ENCODE measurements around the gene RTP5. TPM values are rescaled to one million over a fixed set of nuclear protein-coding genes. Genes with fewer than 3 reads are reported as not detected.

Gene RTP5
- total RNA-seq, 1 experiment from 2014 or later: not detected

GRCh38 chr2:241886840-241887447 lies 17.4 kb downstream of the RTP5 start:
- Histone ChIP-seq H3K9me3 (no peaks in the 10 kb centered on the region), H3K4me3 (ENCODE audit: low read depth, low read length) (no peak overlapping the region), H3K27me3 (replicated peaks; ENCODE audit: control insufficient read depth, insufficient read depth, low read length) (no peaks in the 10 kb centered on the region), H3K36me3 (ENCODE audit: control insufficient read depth, insufficient read depth, low read length) (no peaks in the 10 kb centered on the region), H3K4me1 (peaks cover 3% of the 10 kb centered on the region; the same call in 1 of the 2 replicates)
- TF ChIP-seq CTCF (IDR thresholded peaks at IDR 0.05; ENCODE audit: insufficient read depth in 1 of 2, low read depth in 1 of 2, low read length in 1 of 2, severe bottlenecking in 1 of 2, unreplicated experiment in 1 of 2): no peak
- ChIA-PET POLR2A (no interaction called here), CTCF (interaction anchor here (0.5 kb wide), 1 partner anchor 64 kb away, joined by 3 read pairs; no protein-coding TSS in a partner anchor)
- no peak overlapping the region for H3K4me3 Mint-ChIP-seq (ENCODE audit: unreplicated experiment)
- H3K27ac Mint-ChIP-seq (ENCODE audit: unreplicated experiment): no peak overlapping the region
- intact Hi-C loops (cut with micrococcal nuclease; ENCODE audit: unreplicated experiment): no loop called here
- no peaks in the 10 kb centered on the region for H3K27me3 Mint-ChIP-seq (ENCODE audit: insufficient read depth, unreplicated experiment)
- BruUV-seq (replicated peaks): no TSS peak
- no peak for DNase-seq
- no peaks in the 10 kb centered on the region for H3K4me1 Mint-ChIP-seq (ENCODE audit: low read depth, unreplicated experiment)
- H3K36me3 Mint-ChIP-seq (ENCODE audit: insufficient read depth, unreplicated experiment): peaks cover 6% of the 10 kb centered on the region
- peaks cover 9% of the 10 kb centered on the region for H3K9me3 Mint-ChIP-seq (ENCODE audit: unreplicated experiment)

- no peak overlapping the region for H3K27ac Mint-ChIP-seq (ENCODE audit: unreplicated experiment)
- POLR2A ChIA-PET: no interaction called here
Observed at GRCh38 chr2:241887806-241888522, 18.4 kb downstream of the RTP5 start.

GRCh38 chr2:241888641-241889040 lies 19.1 kb downstream of the RTP5 start:
- H3K9me3 Mint-ChIP-seq (ENCODE audit: unreplicated experiment): peaks cover 9% of the 10 kb centered on the region
- BruUV-seq (replicated peaks): no TSS peak
- no peaks in the 10 kb centered on the region for H3K27me3 ChIP-seq (replicated peaks; ENCODE audit: control insufficient read depth, insufficient read depth, low read length)
- H3K4me1 ChIP-seq: no peaks in the 10 kb centered on the region
- POLR2A ChIA-PET: no interaction called here
- H3K4me3 Mint-ChIP-seq (ENCODE audit: unreplicated experiment): no peak overlapping the region
- no peak overlapping the region for H3K27ac Mint-ChIP-seq (ENCODE audit: unreplicated experiment)
- no peaks in the 10 kb centered on the region for H3K27me3 Mint-ChIP-seq (ENCODE audit: insufficient read depth, unreplicated experiment)
- no peaks in the 10 kb centered on the region for H3K9me3 ChIP-seq
- H3K4me3 ChIP-seq (ENCODE audit: low read depth, low read length): no peak overlapping the region
- no peak for DNase-seq
- peaks cover 6% of the 10 kb centered on the region for H3K36me3 Mint-ChIP-seq (ENCODE audit: insufficient read depth, unreplicated experiment)
- TF ChIP-seq CTCF (IDR thresholded peaks at IDR 0.05; ENCODE audit: insufficient read depth in 1 of 2, low read depth in 1 of 2, low read length in 1 of 2, severe bottlenecking in 1 of 2, unreplicated experiment in 1 of 2): no peak
- CTCF ChIA-PET: no interaction called here
- no peaks in the 10 kb centered on the region for H3K4me1 Mint-ChIP-seq (ENCODE audit: low read depth, unreplicated experiment)
- no peaks in the 10 kb centered on the region for H3K36me3 ChIP-seq (ENCODE audit: control insufficient read depth, insufficient read depth, low read length)
- intact Hi-C loops (cut with micrococcal nuclease; ENCODE audit: unreplicated experiment): no loop called here

More at GRCh38 chr2:241887806-241888522, 18.4 kb downstream of the RTP5 start:
- no peaks in the 10 kb centered on the region for H3K9me3 ChIP-seq
- peaks cover 6% of the 10 kb centered on the region for H3K36me3 Mint-ChIP-seq (ENCODE audit: insufficient read depth, unreplicated experiment)
- H3K4me1 ChIP-seq: no peaks in the 10 kb centered on the region
- peaks cover 9% of the 10 kb centered on the region for H3K9me3 Mint-ChIP-seq (ENCODE audit: unreplicated experiment)
- no peaks in the 10 kb centered on the region for H3K4me1 Mint-ChIP-seq (ENCODE audit: low read depth, unreplicated experiment)
- no peaks in the 10 kb centered on the region for H3K27me3 Mint-ChIP-seq (ENCODE audit: insufficient read depth, unreplicated experiment)
- H3K27me3 ChIP-seq (replicated peaks; ENCODE audit: control insufficient read depth, insufficient read depth, low read length): no peaks in the 10 kb centered on the region
- TF ChIP-seq CTCF (IDR thresholded peaks at IDR 0.05; ENCODE audit: insufficient read depth in 1 of 2, low read depth in 1 of 2, low read length in 1 of 2, severe bottlenecking in 1 of 2, unreplicated experiment in 1 of 2): no peak
- intact Hi-C loops (cut with micrococcal nuclease; ENCODE audit: unreplicated experiment): no loop called here
- DNase-seq: no peak
- no peaks in the 10 kb centered on the region for H3K36me3 ChIP-seq (ENCODE audit: control insufficient read depth, insufficient read depth, low read length)
- CTCF ChIA-PET: no interaction called here
- no peak overlapping the region for H3K4me3 ChIP-seq (ENCODE audit: low read depth, low read length)
- no TSS peak for BruUV-seq (replicated peaks)
- no peak overlapping the region for H3K4me3 Mint-ChIP-seq (ENCODE audit: unreplicated experiment)
